ENCODE results near the gene MUC4. TPM values are rescaled to one million over a fixed set of nuclear protein-coding genes. Genes with fewer than 3 reads are reported as not detected.

The MUC4 gene
- total and polyA plus RNA-seq, 9 of the 15 experiments (the other 6 are each of a cell fraction or from before 2014, with no cell fraction given) = under 0.01 to 0.21 (median 0.10) TPM; not detected in 4

DNA sequence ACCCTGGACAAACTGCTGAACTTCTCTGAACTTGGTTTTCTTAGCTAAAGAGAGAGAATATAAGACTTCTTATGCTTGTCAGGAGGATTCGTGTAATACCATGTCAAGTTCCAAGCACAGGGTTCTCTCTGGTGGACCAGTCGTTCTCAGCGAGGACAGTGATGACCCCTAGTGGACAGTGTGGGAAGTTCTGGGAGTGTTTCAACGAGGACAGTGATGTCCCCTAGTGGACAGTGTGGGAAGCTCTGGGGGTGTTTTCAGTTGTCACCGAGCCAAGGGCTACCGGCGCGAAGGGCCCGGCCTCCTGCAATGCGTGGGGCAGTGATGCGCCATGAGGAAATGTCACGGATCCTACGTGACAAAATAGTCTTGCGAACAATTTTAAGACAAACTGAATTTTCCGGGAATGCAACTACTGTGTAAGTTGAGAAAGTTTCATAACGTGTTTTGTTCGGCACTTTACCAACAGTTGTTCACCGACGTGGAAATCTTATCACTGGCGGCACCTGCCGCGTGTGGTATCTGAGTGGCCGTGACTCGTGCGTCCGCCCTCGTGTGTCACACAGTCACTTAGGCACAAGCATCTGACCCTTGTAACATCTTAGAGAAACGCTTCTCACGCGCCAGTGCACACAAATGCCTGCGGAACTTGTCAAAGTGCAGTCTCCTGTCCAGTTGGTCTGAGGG lies 39.3 kb upstream of the MUC4 start (continued):
- TF ChIP-seq ZFP36 (IDR thresholded peaks at IDR 0.05; ENCODE audit: low read depth, low read length, partially characterized antibody) (peak; percentile 34), FOXJ3 (CRISPR knock-in tag; IDR thresholded peaks at IDR 0.05) (no peak), RBM17 (IDR thresholded peaks at IDR 0.05; ENCODE audit: borderline replicate concordance, low read depth, low read length) (no peak), SP1 (CRISPR knock-in tag; IDR thresholded peaks at IDR 0.05) (peak; percentile 94), MAFK (IDR thresholded peaks at IDR 0.05; ENCODE audit: low read length) (0 out of 2 replicates have a peak, but pooled peaks have one; percentile 17), RNF2 (IDR thresholded peaks at IDR 0.05) (0 out of 2 replicates have a peak, but pooled peaks have one; percentile 13), SMARCA4 (IDR thresholded peaks at IDR 0.05) (no peak), TAF1 (IDR thresholded peaks at IDR 0.05; ENCODE audit: control insufficient read depth, extremely low read depth, insufficient read depth, low read length, severe bottlenecking) (no peak), NONO (IDR thresholded peaks at IDR 0.05; ENCODE audit: low read depth in 2 of 2, low read length in 1 of 2) (peak in 1 of 2 experiments; percentile 56; a peak in 1 of 4 replicates), CTBP1 (IDR thresholded peaks at IDR 0.05; ENCODE audit: borderline replicate concordance) (peak; percentile 84), BRF1 (IDR thresholded peaks at IDR 0.05; ENCODE audit: borderline replicate concordance, extremely low read depth, insufficient read length) (no peak), SMAD2 (IDR thresholded peaks at IDR 0.05; ENCODE audit: low read depth, low read length) (no peak), SAP30 (IDR thresholded peaks at IDR 0.05; ENCODE audit: borderline replicate concordance, insufficient read depth, low read depth, low read length, poor library complexity, severe bottlenecking) (no peak), POLR2AphosphoS5 (IDR thresholded peaks at IDR 0.05; ENCODE audit: control insufficient read depth, insufficient read depth, low read depth, low read length) (0 out of 2 replicates have a peak, but pooled peaks have one; percentile 24), IRF2 (CRISPR knock-in tag; IDR thresholded peaks at IDR 0.05) (no peak), JUNB (CRISPR knock-in tag; conservative IDR thresholded peaks at IDR 0.05) (no peak), CREB1 (IDR thresholded peaks at IDR 0.05) (peak; percentile 33; the same call in 1 of the 2 replicates), CREB1 (CRISPR knock-in tag; IDR thresholded peaks at IDR 0.05) (peak; percentile 56; the same call in 1 of the 2 replicates)
- TF ChIP-seq, protein P1, sequence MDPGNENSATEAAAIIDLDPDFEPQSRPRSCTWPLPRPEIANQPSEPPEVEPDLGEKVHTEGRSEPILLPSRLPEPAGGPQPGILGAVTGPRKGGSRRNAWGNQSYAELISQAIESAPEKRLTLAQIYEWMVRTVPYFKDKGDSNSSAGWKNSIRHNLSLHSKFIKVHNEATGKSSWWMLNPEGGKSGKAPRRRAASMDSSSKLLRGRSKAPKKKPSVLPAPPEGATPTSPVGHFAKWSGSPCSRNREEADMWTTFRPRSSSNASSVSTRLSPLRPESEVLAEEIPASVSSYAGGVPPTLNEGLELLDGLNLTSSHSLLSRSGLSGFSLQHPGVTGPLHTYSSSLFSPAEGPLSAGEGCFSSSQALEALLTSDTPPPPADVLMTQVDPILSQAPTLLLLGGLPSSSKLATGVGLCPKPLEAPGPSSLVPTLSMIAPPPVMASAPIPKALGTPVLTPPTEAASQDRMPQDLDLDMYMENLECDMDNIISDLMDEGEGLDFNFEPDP (CRISPR knock-in tag; IDR thresholded peaks at IDR 0.05) = no peak
- TF ChIP-seq, protein P2, sequence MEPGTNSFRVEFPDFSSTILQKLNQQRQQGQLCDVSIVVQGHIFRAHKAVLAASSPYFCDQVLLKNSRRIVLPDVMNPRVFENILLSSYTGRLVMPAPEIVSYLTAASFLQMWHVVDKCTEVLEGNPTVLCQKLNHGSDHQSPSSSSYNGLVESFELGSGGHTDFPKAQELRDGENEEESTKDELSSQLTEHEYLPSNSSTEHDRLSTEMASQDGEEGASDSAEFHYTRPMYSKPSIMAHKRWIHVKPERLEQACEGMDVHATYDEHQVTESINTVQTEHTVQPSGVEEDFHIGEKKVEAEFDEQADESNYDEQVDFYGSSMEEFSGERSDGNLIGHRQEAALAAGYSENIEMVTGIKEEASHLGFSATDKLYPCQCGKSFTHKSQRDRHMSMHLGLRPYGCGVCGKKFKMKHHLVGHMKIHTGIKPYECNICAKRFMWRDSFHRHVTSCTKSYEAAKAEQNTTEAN (CRISPR knock-in tag; IDR thresholded peaks at IDR 0.05) = no peak
- TF ChIP-seq, protein P3, sequence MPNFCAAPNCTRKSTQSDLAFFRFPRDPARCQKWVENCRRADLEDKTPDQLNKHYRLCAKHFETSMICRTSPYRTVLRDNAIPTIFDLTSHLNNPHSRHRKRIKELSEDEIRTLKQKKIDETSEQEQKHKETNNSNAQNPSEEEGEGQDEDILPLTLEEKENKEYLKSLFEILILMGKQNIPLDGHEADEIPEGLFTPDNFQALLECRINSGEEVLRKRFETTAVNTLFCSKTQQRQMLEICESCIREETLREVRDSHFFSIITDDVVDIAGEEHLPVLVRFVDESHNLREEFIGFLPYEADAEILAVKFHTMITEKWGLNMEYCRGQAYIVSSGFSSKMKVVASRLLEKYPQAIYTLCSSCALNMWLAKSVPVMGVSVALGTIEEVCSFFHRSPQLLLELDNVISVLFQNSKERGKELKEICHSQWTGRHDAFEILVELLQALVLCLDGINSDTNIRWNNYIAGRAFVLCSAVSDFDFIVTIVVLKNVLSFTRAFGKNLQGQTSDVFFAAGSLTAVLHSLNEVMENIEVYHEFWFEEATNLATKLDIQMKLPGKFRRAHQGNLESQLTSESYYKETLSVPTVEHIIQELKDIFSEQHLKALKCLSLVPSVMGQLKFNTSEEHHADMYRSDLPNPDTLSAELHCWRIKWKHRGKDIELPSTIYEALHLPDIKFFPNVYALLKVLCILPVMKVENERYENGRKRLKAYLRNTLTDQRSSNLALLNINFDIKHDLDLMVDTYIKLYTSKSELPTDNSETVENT (CRISPR knock-in tag; IDR thresholded peaks at IDR 0.05) = 0 out of 2 replicates have a peak, but pooled peaks have one; percentile 29
- TF ChIP-seq, protein P4, sequence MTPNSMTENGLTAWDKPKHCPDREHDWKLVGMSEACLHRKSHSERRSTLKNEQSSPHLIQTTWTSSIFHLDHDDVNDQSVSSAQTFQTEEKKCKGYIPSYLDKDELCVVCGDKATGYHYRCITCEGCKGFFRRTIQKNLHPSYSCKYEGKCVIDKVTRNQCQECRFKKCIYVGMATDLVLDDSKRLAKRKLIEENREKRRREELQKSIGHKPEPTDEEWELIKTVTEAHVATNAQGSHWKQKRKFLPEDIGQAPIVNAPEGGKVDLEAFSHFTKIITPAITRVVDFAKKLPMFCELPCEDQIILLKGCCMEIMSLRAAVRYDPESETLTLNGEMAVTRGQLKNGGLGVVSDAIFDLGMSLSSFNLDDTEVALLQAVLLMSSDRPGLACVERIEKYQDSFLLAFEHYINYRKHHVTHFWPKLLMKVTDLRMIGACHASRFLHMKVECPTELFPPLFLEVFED (CRISPR knock-in tag; conservative IDR thresholded peaks at IDR 0.05) = 0 out of 2 replicates have a peak, but pooled peaks have one; percentile 47

Data from K562 (cell line).